ENCODE data around the gene CPEB4.
A peak's percentile ranks its signal among the peaks of the same experiment; 100 is the strongest.

CPEB4 gene

DNA sequence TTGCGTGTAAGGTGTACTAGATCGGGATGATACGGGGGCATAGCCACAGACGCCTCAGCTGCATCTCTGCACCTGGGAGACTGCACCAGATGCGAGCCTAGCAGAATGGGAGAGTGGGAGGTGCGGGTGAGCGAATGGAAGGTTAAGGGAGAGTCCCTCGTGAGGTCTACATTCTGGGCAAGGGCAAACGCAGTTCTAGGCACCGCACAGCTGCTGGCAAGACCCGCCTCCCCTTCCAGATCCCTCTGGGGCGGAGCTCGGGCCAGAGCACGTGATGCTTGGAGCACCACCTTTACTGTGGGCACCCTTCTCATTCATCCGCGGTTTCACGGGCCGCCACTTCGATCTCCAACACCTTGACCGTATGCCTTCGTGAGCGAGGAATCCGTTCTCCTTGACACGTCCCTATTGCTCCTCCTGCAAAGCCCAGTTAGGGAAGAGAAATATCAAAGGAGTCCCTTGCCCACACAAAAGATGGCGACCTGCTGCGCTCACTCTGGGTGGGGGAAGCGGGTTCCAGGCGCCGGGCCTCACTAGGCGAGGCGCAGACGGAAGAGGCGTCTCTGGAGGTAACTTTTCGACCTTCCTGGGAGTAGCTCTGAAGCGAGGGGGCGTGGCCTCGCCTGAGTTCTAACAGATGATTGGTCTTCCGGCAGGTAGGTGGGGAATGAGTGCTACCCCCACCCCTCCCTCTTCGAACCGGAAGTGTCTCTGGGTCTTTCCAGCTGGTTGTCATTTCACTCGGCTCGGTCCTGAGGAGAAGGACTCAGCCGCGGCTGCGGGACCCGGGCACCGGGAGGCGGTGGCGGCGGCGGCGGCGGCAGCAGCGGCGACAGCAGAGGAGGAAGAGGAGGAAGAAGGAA, at the start of gene CPEB4:
TSS of gene CPEB4 (plus strand) at position 740 of the 863 bp plus-strand sequence. CDS start 1,385 bp downstream, outside the sequence.
- no peak for TF ChIP-seq CTCF (IDR thresholded peaks at IDR 0.05; ENCODE audit: borderline replicate concordance, control extremely low read depth, extremely low read depth, insufficient read depth, missing control alignments)
- DNase-seq (ENCODE audit: low spot score): peak; percentile 98
- in situ Hi-C loops (cut with MboI; ENCODE audit: low sequenced_read_pairs, unreplicated experiment): no loop called here

DNA sequence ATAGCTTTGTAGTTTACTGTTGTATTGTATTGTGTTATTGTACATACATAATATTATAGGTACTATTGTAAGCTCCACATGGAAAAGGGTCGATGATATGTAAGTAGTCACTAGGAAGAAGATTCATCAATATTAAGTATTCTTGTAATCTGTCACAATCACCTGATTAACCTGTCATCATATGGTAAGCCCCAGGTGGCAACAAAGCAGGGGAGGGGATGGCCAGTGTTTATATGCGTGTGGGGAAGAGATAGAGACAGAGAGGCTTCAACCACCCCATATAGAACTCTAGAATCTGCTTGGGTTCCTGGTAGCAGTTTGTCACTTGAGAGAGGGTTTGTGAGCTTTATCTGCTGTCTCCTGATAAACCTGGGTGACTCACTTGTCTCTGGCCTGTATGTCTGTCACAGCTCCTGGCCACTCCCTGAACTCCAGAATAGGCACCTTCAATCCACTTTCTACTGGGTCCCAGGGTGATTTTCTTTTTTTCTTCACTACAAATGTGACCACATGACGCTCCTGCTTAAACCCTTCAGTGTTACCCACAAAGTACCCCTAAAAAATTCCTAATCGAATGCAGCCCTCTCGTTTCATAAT, 48.9 kb upstream of the CPEB4 start:
- in situ Hi-C loops (cut with MboI; ENCODE audit: low sequenced_read_pairs, unreplicated experiment): no loop called here
- TF ChIP-seq CTCF (IDR thresholded peaks at IDR 0.05; ENCODE audit: borderline replicate concordance, control extremely low read depth, extremely low read depth, insufficient read depth, missing control alignments): no peak
- DNase-seq (ENCODE audit: low spot score): no peak

DNA sequence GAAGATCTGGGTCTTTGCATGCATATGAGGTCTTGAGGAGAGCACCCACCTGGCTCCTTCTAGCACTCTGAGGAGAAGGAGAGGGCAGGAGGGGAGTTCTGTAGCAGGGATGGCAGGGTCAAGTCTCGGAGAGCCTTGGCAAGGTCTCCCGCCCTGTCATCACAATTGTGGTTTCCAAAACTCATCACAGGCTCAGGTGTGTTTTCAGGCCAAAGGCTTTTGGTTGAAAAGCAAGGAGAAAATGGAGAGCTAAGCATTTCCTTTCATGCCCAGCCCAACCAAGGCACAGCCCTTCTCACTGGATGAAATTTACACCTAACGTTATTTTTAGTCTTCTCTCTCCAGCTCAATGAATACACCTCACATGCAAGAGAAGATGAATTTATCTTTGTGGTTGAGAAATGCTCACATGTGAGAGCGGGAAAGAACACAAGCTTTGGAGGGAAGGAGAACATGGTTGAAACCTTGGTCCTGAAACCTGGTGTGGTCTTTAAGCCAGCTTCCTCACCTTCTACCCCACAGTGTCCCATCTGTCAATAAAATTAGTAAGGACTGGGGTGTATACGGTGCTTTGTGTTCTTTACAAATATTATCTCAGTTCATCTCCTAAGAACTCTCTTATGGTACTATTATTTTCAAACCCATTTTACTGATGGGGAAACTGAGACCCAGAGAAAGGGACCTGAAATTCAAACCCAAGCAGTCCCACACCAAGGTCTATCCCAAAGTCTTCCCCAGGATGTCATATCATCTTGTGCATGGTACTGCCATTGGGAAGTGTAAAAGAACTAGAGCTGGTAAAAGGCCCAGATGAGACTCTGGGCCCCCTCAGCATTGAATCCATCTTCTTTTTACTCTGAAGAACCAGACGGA, 47.8 kb upstream of the CPEB4 start:
- no peak for DNase-seq (ENCODE audit: low spot score)
- TF ChIP-seq CTCF (IDR thresholded peaks at IDR 0.05; ENCODE audit: borderline replicate concordance, control extremely low read depth, extremely low read depth, insufficient read depth, missing control alignments): no peak
- in situ Hi-C loops (cut with MboI; ENCODE audit: low sequenced_read_pairs, unreplicated experiment): no loop called here

- no peak for TF ChIP-seq CTCF (IDR thresholded peaks at IDR 0.05; ENCODE audit: borderline replicate concordance, control extremely low read depth, extremely low read depth, insufficient read depth, missing control alignments)
- in situ Hi-C loops (cut with MboI; ENCODE audit: low sequenced_read_pairs, unreplicated experiment): no loop called here
- no peak for DNase-seq (ENCODE audit: low spot score)
Observed at GRCh38 chr5:173841710-173842109, 46.4 kb upstream of the CPEB4 start.

- in situ Hi-C loops (cut with MboI; ENCODE audit: low sequenced_read_pairs, unreplicated experiment): no loop called here
- TF ChIP-seq CTCF (IDR thresholded peaks at IDR 0.05; ENCODE audit: borderline replicate concordance, control extremely low read depth, extremely low read depth, insufficient read depth, missing control alignments): no peak
- no peak for DNase-seq (ENCODE audit: low spot score)
Observed at GRCh38 chr5:173843794-173844193, 44.4 kb upstream of the CPEB4 start.

DNA sequence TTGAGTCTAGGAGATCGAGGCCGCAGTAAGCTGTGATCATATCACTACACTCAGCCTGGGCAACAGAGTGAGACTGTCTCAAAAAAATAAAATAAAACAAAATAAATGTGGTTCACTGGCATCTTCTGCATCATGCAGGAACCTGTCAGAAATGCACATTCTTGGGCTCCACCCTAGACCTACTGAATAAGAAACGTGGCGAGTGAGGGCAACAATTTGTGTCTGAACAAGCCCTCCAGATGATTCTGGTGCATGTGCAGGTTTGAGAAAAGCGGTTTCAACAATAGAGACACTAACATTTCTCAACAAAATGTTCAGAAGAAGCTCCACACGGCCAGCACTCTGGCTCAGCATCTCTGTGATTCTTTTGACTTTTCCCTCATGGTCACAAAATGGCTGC, 42.8 kb upstream of the CPEB4 start:
- TF ChIP-seq CTCF (IDR thresholded peaks at IDR 0.05; ENCODE audit: borderline replicate concordance, control extremely low read depth, extremely low read depth, insufficient read depth, missing control alignments): no peak
- in situ Hi-C loops (cut with MboI; ENCODE audit: low sequenced_read_pairs, unreplicated experiment): no loop called here

More for the DNA sequence above, 42.8 kb upstream of the CPEB4 start:
- DNase-seq (ENCODE audit: low spot score): no peak

All from GM13976 (cell line).